Mammary epithelial cell (primary cell): Measurements from ENCODE around the gene ANTXR1.

Experiments used
- CTCF ChIP-seq, 2 donors: IDR thresholded peaks in 1 of 2; conservative IDR thresholded peaks in 1 of 2; 2 replicates each; pipeline ENCODE4 v1.5.1; 2011 to 2012; ENCODE audit warnings: inconsistent platforms in 2 of 2, low read length in 2 of 2, mild to moderate bottlenecking in 2 of 2, control low read depth in 1 of 2, low read depth in 1 of 2; ENCODE audit not compliant: insufficient read depth in 1 of 2; ENCODE audit errors: extremely low read depth in 1 of 2
- EZH2 ChIP-seq: IDR thresholded peaks from 2 replicates; pipeline ENCODE4 v1.6.1; 2012; ENCODE audit warnings: low read length, inconsistent platforms, borderline replicate concordance

DNA sequence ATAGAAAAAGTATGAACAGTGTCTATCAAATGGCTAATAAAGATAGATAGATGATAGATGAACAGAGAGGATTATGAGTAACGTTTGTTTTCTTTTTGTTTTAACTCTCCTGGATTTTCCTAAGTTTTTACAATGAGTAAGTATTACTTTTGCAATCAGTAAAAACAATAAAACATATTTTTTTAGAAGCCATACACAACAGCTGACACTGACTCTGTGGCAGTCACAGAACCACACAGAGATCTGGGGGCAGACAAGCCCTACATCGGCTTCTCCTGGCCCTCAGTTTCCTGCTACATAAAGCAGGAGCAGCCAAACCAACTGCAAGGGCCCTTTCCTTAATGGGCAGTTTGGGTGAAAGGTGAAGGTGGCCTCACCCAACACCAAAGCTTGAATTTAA is 63.6 kb downstream of the ANTXR1 start:
- no peak for TF ChIP-seq CTCF (conservative IDR thresholded peaks at IDR 0.05 in 1 of 2, IDR thresholded peaks at IDR 0.05 in 1 of 2; ENCODE audit: extremely low read depth in 1 of 2, insufficient read depth in 1 of 2, low read depth in 1 of 2, low read length in 2 of 2)
- TF ChIP-seq EZH2: no peak
